ENCODE data around the gene SDK1. TPM values are rescaled to one million over a fixed set of nuclear protein-coding genes. Genes with fewer than 3 reads are reported as not detected.
"Not testable (repeated sequence)": the region's sequence is repeated elsewhere in the genome, so short reads cannot be mapped to it uniquely, and the experiment has no call there.

Gene SDK1
- total RNA-seq, 1 experiment from 2014 or later = 20.0 TPM

GRCh38 chr7:3747467-3747866 lies 446.4 kb downstream of the SDK1 start:
- no peaks in the 10 kb centered on the region for H3K9me3 Mint-ChIP-seq (ENCODE audit: low read depth, unreplicated experiment)
- CTCF ChIA-PET = no interaction called here
- no peak for DNase-seq
- intact Hi-C loops (cut with micrococcal nuclease; ENCODE audit: unreplicated experiment) = no loop called here
- TF ChIP-seq, protein P1, sequence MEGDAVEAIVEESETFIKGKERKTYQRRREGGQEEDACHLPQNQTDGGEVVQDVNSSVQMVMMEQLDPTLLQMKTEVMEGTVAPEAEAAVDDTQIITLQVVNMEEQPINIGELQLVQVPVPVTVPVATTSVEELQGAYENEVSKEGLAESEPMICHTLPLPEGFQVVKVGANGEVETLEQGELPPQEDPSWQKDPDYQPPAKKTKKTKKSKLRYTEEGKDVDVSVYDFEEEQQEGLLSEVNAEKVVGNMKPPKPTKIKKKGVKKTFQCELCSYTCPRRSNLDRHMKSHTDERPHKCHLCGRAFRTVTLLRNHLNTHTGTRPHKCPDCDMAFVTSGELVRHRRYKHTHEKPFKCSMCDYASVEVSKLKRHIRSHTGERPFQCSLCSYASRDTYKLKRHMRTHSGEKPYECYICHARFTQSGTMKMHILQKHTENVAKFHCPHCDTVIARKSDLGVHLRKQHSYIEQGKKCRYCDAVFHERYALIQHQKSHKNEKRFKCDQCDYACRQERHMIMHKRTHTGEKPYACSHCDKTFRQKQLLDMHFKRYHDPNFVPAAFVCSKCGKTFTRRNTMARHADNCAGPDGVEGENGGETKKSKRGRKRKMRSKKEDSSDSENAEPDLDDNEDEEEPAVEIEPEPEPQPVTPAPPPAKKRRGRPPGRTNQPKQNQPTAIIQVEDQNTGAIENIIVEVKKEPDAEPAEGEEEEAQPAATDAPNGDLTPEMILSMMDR (IDR thresholded peaks at IDR 0.05; ENCODE audit: unreplicated experiment) = no peak
- H3K27me3 Mint-ChIP-seq (ENCODE audit: unreplicated experiment) = no peaks in the 10 kb centered on the region
- peaks cover 4% of the 10 kb centered on the region for H3K4me1 Mint-ChIP-seq (ENCODE audit: low read depth, unreplicated experiment)
- no TSS peak for BruUV-seq (replicated peaks)
- no peak overlapping the region for H3K4me3 Mint-ChIP-seq (ENCODE audit: low read depth, unreplicated experiment)
- H3K27ac Mint-ChIP-seq (ENCODE audit: unreplicated experiment) = no peak overlapping the region
- H3K36me3 Mint-ChIP-seq (ENCODE audit: insufficient read depth, unreplicated experiment) = no peaks in the 10 kb centered on the region

GRCh38 chr7:3748389-3748788 lies 447.3 kb downstream of the SDK1 start:
- no peak overlapping the region for H3K27ac Mint-ChIP-seq (ENCODE audit: unreplicated experiment)
- CTCF ChIA-PET = interaction anchor here (0.5 kb wide), 1 partner anchor 274 kb away, joined by 4 read pairs; no protein-coding TSS in a partner anchor
- no peaks in the 10 kb centered on the region for H3K4me1 Mint-ChIP-seq (ENCODE audit: low read depth, unreplicated experiment)
- BruUV-seq (replicated peaks) = no TSS peak
- intact Hi-C loops (cut with micrococcal nuclease; ENCODE audit: unreplicated experiment) = no loop called here
- H3K36me3 Mint-ChIP-seq (ENCODE audit: insufficient read depth, unreplicated experiment) = no peaks in the 10 kb centered on the region
- no peaks in the 10 kb centered on the region for H3K9me3 Mint-ChIP-seq (ENCODE audit: low read depth, unreplicated experiment)
- TF ChIP-seq, protein P1 (IDR thresholded peaks at IDR 0.05; ENCODE audit: unreplicated experiment) = no peak
- no peaks in the 10 kb centered on the region for H3K27me3 Mint-ChIP-seq (ENCODE audit: unreplicated experiment)
- no peak for DNase-seq
- no peak overlapping the region for H3K4me3 Mint-ChIP-seq (ENCODE audit: low read depth, unreplicated experiment)

DNA sequence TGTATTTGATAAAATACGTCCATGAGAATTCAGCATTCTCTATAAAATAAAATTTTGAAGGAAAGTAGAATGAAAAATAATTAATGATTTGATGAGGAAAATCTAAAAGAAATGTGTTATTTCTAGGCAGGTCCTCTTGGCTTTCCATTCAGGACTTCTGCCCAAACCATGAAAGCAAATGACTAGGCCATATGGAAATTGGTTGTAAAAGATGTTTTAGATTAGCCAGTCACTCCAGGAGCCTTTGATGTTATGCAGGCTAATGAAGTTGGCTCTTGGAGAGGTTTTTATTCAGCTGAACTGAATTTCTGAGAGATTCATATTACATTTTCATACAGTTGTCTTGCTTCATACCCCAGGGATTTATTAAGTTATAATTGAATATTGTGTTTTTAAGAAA lies 452.8 kb downstream of the SDK1 start:
- Mint-ChIP-seq H3K9me3 (ENCODE audit: low read depth, unreplicated experiment) (peaks cover 7% of the 10 kb centered on the region), H3K4me1 (ENCODE audit: low read depth, unreplicated experiment) (peaks cover 22% of the 10 kb centered on the region), H3K36me3 (ENCODE audit: insufficient read depth, unreplicated experiment) (peaks cover 5% of the 10 kb centered on the region), H3K27ac (ENCODE audit: unreplicated experiment) (no peak overlapping the region), H3K4me3 (ENCODE audit: low read depth, unreplicated experiment) (no peak overlapping the region), H3K27me3 (ENCODE audit: unreplicated experiment) (no peaks in the 10 kb centered on the region)
- DNase-seq = no peak
- CTCF ChIA-PET = interaction anchor here (3.2 kb wide), 1 partner anchor 8 kb away, joined by 9 read pairs; no protein-coding TSS in a partner anchor
- TF ChIP-seq, protein P1 (IDR thresholded peaks at IDR 0.05; ENCODE audit: unreplicated experiment) = no peak
- BruUV-seq (replicated peaks) = no TSS peak
- intact Hi-C loops (cut with micrococcal nuclease; ENCODE audit: unreplicated experiment) = no loop called here

- DNase-seq = no peak
- H3K9me3 Mint-ChIP-seq (ENCODE audit: low read depth, unreplicated experiment) = peaks cover 7% of the 10 kb centered on the region
- TF ChIP-seq, protein P1 (IDR thresholded peaks at IDR 0.05; ENCODE audit: unreplicated experiment) = no peak
- intact Hi-C loops (cut with micrococcal nuclease; ENCODE audit: unreplicated experiment) = no loop called here
- no peak overlapping the region for H3K4me3 Mint-ChIP-seq (ENCODE audit: low read depth, unreplicated experiment)
- no TSS peak for BruUV-seq (replicated peaks)
- no peak overlapping the region for H3K27ac Mint-ChIP-seq (ENCODE audit: unreplicated experiment)
- peaks cover 25% of the 10 kb centered on the region for H3K4me1 Mint-ChIP-seq (ENCODE audit: low read depth, unreplicated experiment)
- H3K27me3 Mint-ChIP-seq (ENCODE audit: unreplicated experiment) = no peaks in the 10 kb centered on the region
- CTCF ChIA-PET = no interaction called here
- peaks cover 5% of the 10 kb centered on the region for H3K36me3 Mint-ChIP-seq (ENCODE audit: insufficient read depth, unreplicated experiment)
These were observed 453.7 kb downstream of the SDK1 start for GRCh38 chr7:3754493-3755341.

GRCh38 chr7:3755778-3756453 lies 454.9 kb downstream of the SDK1 start:
- H3K9me3 Mint-ChIP-seq (ENCODE audit: low read depth, unreplicated experiment); H3K36me3 Mint-ChIP-seq (ENCODE audit: insufficient read depth, unreplicated experiment): not testable (repeated sequence)

More at GRCh38 chr7:3755778-3756453, 454.9 kb downstream of the SDK1 start:
- H3K27me3 Mint-ChIP-seq (ENCODE audit: unreplicated experiment); H3K4me3 Mint-ChIP-seq (ENCODE audit: low read depth, unreplicated experiment); BruUV-seq (replicated peaks); intact Hi-C loops (cut with micrococcal nuclease; ENCODE audit: unreplicated experiment); DNase-seq; H3K27ac Mint-ChIP-seq (ENCODE audit: unreplicated experiment): not testable (repeated sequence)
- CTCF ChIA-PET = interaction anchor here (0.7 kb wide), 1 partner anchor 513 kb away, joined by 3 read pairs; no protein-coding TSS in a partner anchor
- H3K4me1 Mint-ChIP-seq (ENCODE audit: low read depth, unreplicated experiment) = peaks cover 37% of the 10 kb centered on the region
